HG02981 (cell line): Measurements from ENCODE around the gene PHLPP1.

Experiments
- ATAC-seq: cut with Tn5 transposase; IDR thresholded peaks from one replicate; pipeline ENCODE4 v1.9.1; 2021; ENCODE audit warnings: mild to moderate bottlenecking, moderate library complexity; ENCODE audit not compliant: unreplicated experiment

Gene PHLPP1

DNA sequence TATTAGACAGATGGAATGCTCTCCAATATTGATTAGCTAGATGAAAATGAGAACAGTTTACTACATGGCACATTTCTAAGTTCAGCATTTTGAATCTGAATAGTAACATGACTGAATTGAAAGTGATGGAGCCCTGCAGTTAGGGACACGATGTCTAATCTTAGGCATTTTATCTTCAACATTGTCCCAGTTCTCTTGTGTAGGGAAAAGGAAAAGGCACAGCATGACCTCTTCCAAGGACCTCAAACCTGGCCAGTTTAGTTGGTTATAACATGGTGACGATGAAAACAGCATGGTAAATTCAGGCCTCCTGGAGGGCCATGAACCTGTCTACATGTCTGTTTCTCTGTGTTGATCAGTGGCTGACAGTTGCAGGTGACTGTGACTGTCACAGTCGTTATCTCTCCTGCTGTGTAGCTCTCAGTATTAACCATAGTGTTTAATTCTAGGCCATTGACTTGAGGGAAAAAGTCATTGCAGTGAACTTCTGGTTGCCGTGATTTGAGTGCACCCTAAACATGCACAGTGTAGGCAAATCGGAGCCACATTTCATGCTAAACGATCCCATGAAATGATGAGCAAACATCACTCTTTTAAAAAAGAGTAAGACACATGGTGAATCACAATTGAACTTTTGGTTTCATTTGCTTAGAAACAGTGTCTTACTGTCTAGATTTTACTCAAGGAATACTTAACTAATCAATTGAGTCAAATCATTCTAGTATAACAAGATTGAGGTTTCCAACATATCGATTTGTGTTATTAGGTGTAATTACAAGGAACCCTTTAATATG lies 129.7 kb downstream of the PHLPP1 start:
- peak; percentile 66 for ATAC-seq

DNA sequence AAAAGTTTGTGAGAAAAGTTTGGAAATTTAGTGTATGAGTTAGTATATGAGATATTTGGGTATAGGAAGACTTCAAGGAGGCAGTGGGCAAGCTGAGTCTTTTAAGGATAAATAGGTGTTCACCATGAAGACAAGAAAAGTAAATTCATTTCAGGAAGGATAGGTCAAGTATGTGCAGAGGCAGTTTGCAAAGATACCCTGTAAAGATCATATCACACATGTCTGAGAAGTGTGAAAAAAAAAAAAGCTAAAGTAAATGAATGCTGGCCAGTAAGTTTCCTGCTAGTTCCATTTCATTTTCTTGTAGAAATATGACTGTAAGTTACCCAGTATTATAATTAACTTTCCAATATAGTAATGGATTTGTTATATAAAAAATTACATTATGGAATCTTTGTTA lies 131.0 kb downstream of the PHLPP1 start:
- ATAC-seq = no peak

DNA sequence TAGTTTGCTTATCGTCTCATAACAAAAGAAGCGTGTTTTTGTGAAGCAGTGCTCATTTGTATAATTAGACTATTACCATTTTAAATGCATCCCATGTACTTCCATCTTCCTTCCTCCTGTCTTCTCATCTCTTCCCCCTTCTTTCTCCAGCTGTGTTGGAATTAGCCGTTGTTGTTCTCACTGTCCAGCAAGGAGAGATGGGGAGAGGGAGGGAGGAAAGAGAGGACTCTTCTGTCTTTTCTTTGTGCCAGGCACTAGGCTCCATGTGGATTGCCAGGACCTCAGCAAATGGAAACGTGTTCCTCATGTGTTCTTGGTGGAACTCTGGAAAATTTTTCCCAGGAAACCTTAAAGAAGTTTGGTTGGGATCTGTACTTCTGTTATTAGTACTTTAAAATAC lies 131.7 kb downstream of the PHLPP1 start:
- no peak for ATAC-seq

DNA sequence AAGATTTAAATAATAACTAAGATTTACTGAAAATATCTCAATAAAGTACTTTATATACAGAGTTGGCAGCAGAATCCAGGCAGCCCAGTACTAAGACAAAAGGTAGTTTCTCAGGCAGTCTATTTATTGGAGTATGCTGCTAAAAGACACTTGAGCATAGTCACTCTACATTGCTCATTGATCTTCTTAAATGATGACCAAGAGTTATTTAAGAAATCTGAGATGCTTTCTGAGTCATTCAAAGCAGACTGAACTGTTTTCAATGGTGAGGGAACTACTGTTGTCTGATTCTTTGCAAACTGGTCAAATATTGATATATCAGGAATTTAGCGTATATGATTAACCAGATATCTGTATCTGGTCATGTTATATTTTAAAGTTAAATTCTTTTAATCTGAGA lies 133.6 kb downstream of the PHLPP1 start:
- no peak for ATAC-seq

DNA sequence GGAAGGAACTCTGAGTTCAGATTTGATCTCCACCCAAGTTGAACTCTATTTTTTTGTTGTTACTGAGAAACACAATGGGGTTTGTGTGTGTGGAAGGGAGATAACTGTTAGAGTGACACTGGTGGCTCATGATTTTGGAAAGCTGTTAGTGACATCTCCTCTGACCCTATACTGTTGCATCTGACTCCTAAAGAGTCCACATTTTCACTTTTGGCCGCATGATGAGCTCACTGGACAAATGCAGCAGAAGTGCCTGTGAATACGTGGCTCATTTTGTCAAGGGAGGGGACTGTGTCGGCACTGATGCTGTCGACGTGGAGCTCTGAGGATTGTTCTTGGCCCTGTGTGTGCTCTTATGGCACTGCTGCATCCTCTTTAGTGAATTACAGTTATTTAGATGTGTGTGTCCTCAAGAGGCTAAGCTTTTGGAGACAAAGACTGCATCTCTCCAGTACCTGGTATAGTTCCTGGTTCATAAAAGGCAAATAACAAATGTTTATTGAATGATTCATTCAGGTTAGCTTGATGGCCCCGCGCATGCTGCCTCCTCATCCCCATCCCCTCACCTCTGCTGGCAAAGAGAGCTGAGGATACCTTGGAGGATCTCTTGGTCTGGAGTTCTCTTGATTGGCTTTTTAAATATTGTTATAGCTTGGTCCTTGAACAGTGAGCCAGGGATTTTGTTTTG lies 135.4 kb downstream of the PHLPP1 start:
- no peak for ATAC-seq

DNA sequence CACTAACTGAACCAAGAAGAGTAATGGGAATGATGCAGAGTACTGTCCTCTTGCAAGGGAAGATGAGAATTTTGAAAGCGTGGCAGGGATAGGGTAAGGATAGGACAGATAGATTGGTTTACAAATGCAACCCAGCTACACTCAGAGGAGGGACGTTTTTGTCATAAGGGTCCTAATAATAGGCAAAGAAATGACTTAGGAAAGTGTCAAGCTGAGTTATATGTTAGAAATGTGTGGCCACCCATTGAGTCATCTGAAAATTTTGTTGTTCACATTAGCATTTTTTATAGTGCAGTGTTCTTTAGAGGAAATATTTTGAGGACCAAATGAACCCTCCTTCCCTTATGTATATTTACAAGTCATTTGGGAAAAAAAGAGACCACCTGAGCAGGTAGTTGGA lies 137.5 kb downstream of the PHLPP1 start:
- ATAC-seq = no peak

DNA sequence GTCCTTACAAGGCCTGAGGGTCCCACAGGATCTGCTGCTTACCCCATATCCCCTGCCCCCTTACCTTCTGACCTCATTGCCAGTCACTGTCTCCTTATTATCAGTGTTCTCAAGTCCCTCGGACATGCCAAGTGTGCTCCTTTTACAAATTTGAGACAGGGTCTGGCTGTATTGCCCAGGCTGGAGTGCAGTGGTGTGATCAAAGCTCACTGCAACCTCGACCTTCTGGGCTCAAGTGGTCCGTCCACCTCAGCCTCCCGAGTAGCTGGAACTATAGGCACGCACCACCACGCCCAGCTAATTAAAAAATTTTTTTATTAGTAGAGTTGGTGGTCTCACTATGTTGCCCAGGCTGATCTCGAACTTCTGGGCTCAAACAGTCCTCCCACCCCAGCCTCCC lies 141.0 kb downstream of the PHLPP1 start:
- no peak for ATAC-seq

DNA sequence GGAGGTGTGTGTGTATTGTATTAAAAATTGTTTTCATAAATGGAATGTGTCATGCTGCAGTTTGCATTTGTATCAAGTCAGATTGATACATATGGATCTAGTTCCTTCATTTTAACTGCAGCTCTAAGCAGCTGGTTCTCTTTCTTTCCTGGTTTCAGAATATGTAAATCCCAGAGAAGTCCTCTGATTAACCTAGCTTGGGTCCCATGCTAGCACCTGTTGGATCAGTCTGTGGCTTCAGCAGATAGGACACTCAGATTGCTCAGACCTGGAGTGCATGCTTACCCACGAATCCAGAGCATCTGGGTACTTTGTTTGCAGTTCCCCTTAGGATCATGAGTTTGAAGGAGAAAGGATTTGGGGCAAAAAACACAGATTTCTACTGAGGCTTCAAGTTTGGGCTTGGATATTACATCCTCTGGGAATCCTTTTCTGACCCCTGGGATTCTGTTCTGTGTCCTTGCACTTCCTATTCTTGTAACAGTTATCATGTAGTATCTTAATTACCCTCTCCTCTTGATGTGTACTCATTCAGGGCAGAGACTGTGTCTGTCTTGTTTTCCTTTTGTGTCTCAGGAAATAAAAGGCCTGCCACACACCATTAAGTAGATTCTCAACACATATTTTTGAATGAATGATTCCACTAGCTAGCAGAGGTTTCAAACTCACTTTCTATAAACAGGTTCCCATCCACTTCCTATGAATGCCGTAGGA lies 142.1 kb downstream of the PHLPP1 start:
- ATAC-seq = no peak

DNA sequence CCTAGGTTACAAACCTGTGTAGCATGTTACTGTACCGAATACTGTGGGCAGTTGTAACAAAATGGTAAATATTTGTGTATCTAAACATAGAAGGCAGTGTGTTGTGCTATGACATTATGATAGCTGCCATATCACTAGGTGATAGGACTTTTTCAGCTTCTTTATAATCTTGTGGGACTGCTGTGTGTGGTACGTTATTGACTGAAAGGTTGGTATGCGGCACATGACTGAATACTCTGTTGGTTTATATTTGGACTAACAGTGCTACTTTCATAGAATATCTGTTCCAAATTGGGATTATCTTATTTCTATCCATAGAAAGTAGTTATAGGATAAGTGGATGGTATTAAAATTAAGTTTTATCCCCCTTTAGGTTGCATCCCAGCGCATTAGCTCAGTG lies 144.7 kb downstream of the PHLPP1 start:
- ATAC-seq = no peak

DNA sequence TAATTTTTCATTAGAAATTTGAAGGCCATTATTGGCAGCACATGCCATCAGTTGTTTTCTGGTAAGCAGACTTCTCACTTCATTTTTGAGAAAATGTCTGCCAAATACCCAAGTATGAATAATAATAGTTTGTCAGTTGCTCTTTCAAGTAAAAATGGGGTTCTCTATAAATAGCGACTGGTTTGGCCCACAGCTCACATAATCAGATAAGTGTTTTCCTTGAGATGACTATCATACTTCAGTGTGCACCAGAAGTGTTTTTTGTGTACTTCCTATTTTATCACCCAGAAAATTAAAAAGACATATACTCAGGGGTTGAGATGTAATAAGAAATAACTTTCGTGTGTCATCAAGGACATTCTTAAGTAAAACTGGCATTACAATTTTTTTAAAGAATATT lies 147.1 kb downstream of the PHLPP1 start:
- no peak for ATAC-seq

DNA sequence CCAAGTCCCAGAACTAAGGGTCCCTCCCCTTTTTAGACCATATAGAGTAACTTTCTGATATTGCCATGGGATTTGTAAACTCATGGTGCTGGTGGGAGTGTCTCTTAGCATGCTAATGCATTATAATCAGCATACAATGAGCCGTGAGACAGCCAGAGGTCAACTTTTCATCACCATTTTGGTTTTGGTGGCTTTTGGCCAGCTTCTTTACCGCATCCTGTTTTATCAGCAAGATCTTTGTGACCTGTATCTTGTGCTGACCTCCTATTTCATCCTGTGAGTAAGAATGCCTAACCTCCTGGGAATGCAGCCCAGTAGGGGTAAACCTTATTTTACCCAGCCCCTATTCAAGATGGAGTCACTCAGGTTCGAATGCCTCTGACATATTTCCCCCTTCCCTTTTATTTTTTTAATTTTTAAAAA lies 148.2 kb downstream of the PHLPP1 start:
- ATAC-seq = no peak

DNA sequence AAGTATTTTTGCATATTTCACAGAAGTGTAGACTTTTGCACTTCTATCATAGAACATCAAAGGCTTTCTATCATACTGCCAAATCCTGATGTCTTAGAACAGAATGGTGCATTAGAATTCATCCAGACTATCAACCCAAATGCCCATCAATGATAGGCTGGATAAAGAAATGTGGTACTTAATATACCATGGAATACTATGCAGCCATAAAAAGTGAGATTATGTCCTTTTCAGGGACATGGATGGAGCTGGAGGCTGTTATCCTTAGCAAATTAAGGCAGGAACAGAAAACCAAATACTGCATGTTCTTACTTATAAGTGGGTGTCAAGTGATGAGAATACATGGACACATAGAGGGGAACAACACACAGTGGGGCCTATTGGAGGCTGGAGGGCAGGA lies 150.2 kb downstream of the PHLPP1 start:
- ATAC-seq = no peak

DNA sequence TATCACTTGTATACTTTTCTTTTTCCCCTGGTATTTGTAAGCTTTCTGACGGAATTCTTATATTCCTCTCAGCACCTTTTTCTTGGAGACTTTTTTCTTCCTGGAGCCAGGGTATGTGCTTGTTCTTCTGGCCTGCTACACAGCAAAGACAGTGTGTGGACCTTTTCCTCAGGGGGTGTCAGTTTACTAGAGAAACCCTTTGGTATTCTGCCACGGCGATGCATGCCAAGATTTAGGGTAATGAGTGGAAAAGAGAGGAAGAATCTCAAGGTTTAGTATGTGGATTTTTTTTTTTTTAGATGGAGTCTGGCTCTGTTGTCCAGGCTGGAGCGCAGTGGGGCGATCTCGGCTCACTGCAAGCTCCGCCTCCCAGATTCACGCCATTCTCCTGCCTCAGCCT lies 152.2 kb downstream of the PHLPP1 start:
- ATAC-seq = no peak

DNA sequence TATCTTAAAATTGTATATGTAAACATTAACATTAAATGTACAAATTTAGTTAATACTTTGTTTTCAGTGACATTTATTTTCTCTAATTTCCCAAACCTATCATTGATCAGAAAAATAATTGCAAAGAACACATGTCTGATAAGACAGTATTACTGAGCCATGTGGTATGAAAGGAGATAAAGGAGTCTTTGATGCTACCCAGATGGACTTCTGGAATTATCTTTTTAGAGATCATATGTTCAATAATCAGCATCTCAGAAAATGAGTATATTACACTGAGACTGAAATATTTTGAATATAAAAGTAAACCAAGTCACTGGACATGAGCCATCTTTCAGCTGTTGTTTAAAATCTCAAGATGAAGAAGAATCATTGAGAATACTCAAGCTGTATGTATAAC lies 153.3 kb downstream of the PHLPP1 start:
- no peak for ATAC-seq

DNA sequence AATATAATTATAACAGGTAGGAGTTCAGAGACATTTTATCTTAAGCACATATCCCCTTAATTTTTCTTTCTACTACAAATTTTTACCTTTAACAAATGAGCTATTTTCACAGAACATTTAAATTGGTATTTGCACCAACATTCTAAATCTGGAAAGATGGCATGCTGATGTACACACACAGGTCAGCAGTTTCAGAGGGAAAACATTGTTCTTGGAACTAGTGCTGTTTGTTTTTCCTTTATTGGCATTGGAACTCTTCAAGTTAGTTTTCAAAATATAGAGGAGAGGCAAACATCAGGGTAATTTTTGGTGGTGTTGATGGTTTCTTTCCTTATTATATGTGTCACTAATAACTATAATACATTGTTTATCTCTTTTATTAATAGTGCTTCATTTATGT lies 155.3 kb downstream of the PHLPP1 start:
- no peak for ATAC-seq

DNA sequence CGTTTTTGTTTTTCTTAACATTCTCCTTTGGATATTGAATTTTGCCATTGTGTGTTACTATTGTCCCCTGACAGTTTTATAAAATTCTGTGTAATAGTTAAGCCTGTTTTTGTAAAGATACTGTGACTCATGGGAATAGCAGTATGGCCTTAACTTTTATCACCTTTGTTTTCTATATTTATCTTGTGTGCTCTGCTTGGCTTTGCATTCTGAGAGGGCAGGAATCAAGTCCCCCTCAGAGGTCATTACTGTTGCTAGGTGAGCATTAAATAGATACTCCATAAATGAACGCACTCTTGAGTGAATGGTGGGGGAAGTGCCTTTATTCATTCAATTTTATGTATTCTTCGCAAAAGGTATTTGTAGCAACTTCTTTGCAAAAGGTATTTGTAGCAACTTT lies 160.0 kb downstream of the PHLPP1 start:
- no peak for ATAC-seq

DNA sequence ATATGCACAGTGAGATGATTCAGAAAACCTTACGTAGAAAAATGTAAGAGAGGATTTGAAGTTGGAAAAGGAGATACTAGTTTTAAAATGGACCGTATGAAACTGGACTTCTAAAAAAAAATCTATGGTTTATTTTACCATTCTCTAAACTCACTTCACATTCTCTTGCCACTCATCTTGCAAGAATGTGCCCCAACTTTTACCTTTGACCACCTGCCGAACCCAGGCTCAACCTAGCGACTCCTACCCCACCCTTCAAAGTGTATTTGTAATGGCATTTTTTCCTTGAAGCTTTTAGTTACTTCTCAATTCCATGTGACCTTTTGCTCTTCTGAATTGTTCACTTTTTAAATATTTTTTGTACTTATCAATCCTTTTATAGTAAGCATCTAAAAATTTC lies 160.8 kb downstream of the PHLPP1 start:
- ATAC-seq = no peak

DNA sequence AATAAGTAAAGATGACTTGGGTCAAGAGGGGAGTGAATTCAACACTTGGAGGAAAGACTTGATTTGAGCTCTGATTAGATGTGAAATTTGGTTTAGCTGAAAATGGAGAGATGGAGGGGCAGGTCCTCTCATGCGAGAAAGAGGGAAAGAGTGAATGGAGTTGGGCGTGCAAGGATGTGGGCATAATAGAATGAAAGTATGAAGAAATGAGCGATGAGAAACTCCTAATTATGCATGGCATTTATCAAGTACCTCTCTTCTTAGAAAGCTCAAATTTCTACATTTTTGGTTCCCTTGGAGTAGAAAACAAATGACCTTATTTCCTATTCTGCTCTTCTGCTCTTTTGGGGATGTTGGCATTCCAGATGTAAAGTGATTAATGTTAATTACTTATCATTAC lies 161.5 kb downstream of the PHLPP1 start:
- no peak for ATAC-seq

DNA sequence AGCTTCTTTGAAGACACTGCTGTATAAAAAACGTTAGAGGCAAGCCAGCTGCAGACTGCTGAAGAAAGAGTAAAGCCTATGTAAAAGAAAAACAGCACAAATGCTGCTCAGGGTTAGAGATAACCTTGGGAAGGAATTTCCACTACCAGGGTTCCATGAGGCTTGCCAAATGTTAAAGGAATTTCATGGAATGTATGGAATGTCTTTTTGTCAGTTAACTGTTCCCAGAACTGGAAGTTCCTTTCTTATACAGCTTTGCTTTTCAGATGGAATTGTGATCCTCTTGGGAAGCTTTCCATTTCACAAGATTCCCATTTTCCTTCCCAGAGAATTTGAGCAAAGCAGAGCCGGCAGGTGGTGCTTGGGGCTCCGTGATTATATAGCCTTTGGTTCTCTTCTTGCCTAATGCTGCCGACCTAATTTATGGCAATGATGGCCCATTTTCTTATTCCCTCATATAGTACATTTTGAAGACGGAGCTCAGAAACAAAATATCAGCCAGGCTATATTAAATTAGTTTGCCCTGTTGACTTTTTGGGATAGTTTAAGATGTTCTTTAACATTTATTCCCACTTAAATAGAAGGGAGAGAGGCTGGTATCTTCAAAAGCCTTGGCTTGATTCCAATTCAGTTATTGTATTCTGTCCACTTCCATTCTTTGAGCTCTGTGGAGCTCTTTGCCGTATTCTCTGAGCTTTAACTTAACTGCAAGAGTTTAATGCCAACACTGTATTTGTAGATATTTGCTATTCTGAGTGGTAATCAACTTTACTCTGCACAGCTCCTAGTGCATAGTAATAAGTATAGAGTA lies 162.3 kb downstream of the PHLPP1 start:
- no peak for ATAC-seq

DNA sequence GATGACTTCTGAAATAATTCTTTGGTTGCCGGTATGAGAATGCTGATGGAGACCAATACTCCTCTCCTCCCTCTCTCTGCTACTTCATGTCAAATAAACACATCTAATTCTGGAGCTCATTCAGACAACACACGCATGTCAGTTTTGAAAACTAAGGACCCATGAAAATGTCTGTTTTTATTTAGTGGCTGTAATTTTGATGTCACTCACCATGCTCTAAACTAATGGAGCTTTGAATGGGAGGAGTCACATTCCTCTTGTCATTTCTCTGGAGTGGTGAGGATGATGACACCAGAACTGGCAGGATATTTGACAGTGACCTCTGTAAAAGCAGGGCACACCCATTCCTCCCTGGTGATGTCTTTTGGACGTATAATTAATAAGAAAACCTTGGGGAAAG lies 163.0 kb downstream of the PHLPP1 start:
- ATAC-seq = no peak

DNA sequence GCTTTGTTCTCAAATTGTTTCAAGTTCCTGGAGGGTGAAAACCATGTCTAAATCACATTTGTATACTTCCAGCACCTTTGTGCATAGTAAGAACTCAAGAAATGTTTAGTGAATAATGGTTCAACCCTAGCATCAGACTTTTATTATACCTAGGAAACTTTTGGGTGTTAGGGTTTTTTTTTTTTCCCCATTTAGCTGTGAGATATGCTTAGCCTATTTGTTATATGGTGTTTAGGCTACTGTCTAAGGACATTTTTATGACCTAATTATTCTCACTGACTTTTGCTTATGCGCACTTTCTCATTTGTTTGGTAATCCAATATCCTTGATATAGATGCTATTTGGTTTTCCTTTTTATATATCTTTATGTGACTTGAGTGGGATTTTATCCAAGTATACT lies 164.7 kb downstream of the PHLPP1 start:
- no peak for ATAC-seq
